GM19043 (cell line): Measurements from ENCODE around the gene EIF2D.
"Not testable (repeated sequence)": the region's sequence is repeated elsewhere in the genome, so short reads cannot be mapped to it uniquely, and the experiment has no call there.

Experiments
- ATAC-seq: cut with Tn5 transposase; IDR thresholded peaks from one replicate; pipeline ENCODE4 v1.9.1; 2021; ENCODE audit warnings: low read depth; ENCODE audit not compliant: unreplicated experiment

Gene EIF2D

DNA sequence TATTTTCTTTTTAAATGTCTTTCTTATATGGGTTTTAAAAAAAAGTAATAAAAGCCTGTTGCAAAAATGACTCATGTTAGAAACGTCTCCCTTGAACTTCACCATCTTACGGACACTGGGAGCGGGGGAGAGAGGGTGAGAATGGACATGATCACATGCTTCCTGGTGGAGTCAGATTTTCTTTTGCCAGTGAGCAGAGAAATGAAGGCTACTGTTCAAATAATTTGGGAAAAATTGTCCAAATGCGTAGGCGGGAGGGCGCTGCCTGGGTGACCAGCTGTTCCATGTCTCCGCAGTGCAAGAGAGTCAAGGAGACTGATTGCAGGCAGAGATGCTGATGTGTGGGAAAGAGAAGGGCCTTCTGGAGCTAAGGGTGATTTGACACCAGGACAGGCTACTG is 23.1 kb downstream of the EIF2D start:
- no peak for ATAC-seq

DNA sequence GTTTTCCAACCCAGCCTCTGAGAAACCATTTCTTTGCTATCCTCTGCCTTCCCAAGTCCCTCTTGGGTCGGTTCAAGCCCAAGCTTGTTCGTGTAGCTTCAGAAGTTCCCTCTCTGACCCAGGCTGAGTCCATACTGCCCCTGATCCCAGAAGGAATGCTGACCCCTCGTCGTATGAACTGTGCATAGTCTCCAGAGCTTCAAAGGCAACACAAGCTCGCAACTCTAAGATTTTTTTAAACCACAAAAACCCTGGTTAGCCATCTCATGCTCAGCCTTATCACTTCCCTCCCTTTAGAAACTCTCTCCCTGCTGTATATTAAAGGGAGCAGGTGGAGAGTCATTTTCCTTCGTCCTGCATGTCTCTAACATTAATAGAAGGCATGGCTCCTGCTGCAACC is 23.8 kb downstream of the EIF2D start:
- no peak for ATAC-seq

DNA sequence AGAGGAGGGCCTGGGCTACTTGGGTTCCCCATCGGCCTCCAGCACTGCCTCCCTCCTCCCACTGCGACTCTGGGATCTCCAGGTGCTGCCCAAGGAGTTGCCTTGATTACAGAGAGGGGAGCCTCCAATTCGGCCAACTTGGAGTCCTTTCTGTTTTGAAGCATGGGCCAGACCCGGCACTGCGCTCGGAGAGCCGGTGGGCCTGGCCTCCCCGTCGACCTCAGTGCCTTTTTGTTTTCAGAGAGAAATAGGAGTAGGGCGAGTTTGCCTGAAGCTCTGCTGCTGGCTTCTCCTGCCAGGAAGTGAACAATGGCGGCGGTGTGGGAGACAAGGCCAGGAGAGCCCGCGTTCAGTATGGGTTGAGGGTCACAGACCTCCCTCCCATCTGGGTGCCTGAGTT is 24.4 kb downstream of the EIF2D start:
- ATAC-seq = no peak

DNA sequence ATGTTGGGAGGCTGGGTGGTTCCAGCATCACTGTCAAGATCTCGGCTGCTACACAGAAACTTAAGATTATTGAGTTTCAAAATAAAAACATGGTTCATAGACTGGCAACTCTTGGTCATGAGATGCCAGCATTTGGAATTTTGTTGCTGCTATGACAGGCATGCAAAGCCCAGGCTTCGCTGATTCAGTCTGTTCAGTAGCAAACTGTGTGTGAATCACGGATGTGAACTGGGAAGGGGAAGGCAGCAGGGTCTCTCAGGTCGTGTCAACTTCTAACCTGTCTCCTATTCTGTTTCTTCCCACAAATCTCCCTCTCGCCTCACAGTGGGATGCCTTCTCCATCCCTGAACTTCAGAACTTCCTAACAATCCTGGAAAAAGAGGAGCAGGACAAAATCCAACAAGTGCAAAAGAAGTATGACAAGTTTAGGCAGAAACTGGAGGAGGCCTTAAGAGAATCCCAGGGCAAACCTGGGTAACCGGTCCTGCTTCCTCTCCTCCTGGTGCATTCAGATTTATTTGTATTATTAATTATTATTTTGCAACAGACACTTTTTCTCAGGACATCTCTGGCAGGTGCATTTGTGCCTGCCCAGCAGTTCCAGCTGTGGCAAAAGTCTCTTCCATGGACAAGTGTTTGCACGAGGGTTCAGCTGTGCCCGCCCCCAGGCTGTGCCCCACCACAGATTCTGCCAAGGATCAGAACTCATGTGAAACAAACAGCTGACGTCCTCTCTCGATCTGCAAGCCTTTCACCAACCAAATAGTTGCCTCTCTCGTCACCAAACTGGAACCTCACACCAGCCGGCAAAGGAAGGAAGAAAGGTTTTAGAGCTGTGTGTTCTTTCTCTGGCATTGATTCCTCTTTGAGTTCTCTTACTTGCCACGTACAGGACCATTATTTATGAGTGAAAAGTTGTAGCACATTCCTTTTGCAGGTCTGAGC is 25.5 kb downstream of the EIF2D start:
- ATAC-seq = no peak

DNA sequence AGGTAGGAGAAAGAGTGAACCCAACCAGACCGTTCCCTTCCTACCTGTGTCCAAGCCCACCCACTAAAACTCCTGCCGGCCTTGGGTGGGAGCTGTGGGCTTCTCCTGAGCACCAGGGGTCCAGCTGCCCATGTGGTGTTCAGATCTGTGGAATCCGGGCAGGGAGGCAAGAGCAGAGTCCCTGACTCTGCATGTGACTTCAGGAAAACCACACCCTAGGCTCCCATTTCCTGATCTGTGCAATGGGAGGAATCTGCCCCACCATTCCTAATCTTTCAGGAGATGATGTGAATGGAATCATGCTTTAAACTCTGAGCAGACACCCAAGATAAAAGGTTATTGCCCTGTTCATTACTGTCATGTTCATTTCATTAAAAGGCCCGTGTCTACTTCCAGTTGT is 27.6 kb downstream of the EIF2D start:
- no peak for ATAC-seq

DNA sequence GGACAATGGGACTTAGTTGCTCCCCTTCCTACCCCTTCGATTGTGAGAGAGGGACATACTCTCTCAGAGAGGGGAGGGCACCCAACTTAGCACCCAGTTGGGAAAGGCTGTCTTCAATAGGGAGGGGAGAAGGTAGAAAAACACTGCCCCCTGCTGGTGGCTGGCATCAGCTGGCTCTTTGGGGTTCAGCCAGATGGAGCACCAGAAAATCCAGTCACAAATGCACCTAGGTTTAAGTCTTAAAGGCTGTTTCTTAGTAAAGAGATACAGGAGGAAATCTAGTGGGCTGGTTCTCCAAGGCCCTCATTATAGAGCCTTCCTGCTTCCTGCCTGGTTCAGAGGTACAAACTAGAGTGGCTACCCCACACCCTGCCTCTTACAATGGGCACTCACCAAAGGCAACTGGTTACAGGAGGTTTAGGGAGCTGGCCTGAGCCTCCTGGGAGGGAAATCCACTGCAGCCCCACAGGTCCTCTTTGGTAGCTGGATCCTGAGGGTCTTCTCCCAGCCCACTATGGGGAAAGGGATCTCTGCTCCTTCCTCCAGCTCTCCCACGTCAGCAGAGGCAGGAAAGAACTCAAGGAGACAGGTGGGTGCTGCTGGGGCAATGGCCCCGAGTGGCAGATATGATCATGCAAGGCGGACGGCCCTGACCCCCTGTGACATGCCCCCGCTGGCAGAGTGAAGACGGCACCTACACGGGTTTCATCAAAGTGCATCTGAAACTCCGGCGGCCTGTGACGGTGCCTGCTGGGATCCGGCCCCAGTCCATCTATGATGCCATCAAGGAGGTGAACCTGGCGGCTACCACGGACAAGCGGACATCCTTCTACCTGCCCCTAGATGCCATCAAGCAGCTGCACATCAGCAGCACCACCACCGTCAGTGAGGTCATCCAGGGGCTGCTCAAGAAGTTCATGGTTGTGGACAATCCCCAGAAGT is 28.3 kb downstream of the EIF2D start:
- ATAC-seq = no peak

DNA sequence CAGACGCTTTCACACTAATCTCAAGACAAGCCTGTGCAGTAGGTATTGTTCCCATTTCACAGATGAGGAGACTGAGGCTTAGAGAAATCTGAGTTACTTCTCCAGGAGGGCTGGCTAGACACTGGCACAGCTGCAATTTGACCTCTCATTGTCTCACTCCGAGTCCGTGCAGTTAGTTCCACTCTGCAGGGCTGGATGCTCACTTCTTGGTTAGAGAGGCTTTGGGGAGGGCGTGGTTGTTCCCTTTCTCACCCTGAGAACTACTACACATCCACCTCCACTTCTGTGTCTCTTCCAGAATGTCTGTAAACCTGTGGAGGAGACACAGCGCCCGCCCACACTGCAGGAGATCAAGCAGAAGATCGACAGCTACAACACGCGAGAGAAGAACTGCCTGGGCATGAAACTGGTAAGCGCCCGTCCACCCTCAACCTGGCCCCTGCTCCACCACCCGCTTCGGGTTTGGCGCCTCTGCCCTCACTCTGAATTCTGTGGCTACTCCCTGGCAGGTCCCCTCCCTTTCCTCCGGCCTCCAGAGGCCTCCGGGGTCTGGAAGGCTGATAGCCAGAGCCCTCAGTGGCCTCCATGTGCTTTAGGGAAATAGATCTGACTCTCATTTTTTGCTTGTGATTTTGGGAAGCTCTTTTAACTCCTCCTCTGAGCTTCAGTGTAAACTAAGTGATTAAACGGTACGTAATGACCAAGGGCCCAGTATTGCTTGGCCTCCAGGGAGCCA is 29.1 kb downstream of the EIF2D start:
- ATAC-seq = no peak

DNA sequence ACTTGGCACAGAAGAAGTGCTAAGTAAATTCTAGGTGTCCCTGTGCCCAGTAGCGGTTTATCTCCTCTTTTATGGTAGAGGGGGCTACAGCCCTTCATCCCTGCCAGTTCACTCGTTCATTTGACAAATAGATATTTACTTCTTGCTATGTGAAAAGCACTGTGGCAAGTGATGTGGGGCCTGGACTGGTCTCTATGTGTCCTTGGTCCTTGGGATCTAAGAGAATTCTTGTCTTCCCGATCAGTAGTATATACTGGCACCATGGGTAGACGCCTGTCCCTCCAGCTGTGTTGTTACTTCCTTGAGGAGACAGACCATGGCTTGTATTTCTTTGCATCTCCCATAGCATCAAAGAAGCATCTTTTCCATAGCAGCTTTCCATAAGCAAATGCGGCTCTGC is 29.7 kb downstream of the EIF2D start:
- no peak for ATAC-seq

DNA sequence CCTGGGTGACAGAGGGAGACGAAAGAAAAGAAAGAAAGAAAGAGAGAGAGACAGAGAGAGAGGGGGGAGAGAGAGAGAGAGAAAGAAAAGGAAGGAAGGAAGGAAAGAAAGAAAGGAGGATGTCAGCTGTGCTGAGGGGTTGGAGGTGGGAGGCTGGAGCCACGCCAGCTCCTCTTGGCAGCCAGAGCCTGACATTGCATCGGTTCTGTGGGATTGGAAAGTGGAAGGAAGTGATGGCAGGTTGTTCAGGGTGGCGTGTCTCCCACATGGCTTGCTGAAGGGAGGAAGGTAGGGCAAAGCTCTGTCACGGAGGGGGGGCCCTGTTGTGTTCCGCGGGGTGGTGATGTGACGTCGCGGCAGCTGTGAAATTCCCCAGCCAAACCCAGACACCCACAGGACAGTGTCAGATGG is 30.7 kb downstream of the EIF2D start:
- ATAC-seq = no peak

DNA sequence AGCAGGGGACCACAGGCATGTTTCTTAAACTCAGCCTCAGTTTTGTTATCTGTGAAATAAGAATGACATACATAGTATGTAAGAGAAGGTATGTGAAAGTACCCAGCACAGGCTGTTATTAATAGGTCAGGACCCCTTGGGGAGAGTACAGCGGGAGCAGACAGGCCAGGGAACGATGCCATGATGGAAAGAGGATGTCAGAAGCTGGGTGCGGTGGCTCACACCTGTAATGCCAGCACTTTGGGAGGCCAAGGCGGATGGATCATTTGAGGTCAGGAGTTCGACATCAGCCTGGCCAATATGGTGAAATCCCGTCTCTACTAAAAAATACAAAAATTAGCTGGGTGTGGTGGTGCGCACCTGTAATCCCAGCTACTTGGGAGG is 31.2 kb downstream of the EIF2D start:
- ATAC-seq = not testable (repeated sequence)

DNA sequence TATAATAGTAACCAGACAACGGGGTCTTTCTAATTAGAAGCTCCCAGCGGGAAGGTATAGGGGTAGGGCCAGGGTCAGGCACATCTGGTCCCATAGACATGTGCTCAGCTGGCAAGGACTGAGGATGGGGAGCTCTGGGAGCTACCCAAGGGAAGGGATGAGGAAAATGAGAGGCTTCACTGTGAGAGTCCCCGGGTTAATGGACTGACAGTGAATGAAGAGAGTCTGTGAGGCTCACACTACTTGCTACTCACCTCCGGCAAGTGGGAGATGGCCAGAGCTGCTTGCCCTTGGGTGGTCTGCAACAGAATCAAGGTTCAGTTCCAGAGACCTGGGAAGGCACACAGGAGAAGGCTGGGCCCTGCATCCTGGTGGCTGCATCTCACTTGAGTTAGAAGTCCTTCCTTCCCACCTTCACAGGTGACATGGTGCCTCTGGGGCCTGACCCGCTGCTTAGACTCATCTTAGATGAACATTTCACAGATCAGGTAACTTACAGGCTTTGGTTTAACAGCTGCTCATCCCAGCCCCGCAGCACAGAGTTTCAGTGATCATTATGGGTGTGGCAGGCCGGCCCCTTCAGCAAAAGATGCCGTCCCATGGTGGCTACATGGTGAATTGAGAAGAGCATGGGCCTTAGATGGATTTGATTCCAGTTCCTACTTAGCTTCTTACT is 31.7 kb downstream of the EIF2D start:
- no peak for ATAC-seq

DNA sequence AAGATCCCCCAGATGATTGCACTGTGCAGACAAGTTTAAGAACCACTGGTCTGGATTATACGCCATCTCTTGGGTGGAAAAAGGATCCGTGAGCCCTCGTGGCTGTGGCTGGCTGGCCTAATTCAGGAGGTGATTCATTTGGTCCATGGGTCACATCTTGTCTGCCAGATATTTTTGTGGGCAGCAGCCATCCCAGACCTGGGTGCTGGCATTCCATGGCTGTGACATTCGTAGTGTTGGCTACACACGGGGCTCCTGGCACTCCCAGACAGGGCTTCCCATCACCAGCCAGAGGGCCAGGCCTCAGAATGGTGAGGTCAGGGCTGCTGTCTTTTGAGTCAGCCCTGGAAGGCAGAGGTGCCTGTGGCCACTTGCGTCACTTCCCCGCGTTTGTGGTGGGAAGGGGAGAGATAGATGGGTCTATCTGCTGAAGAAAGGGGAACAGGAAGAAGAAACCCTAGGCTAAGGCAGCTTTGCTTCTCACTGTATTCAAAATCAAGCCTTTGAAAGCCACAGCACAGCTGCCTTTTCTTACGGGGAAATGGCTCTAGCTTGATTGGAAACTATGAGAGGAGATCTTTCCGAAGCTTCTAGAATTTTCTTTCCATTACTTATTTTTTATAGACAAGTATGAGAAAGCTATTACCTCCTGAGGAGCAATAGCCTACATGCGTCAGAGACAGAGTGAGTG is 32.4 kb downstream of the EIF2D start:
- peak; percentile 84 for ATAC-seq

DNA sequence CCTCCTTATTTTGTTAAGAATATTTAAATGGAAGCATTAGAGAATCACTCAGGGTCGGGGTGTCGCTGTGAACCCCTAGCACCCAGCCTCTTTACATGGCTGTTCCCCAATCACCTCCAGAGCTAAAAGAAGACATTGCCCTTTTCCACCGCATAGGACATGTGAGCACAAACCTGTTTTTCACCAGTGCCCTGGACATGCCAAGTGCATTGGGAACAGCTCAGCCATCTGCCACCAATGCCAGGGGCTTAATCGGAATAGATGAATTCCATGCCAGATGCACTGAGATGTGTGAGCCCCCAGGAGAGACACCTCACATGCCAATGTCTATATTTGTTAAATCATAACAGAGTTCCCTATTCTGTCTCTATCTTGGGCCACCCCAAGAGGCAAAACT is 33.3 kb downstream of the EIF2D start:
- ATAC-seq = no peak

DNA sequence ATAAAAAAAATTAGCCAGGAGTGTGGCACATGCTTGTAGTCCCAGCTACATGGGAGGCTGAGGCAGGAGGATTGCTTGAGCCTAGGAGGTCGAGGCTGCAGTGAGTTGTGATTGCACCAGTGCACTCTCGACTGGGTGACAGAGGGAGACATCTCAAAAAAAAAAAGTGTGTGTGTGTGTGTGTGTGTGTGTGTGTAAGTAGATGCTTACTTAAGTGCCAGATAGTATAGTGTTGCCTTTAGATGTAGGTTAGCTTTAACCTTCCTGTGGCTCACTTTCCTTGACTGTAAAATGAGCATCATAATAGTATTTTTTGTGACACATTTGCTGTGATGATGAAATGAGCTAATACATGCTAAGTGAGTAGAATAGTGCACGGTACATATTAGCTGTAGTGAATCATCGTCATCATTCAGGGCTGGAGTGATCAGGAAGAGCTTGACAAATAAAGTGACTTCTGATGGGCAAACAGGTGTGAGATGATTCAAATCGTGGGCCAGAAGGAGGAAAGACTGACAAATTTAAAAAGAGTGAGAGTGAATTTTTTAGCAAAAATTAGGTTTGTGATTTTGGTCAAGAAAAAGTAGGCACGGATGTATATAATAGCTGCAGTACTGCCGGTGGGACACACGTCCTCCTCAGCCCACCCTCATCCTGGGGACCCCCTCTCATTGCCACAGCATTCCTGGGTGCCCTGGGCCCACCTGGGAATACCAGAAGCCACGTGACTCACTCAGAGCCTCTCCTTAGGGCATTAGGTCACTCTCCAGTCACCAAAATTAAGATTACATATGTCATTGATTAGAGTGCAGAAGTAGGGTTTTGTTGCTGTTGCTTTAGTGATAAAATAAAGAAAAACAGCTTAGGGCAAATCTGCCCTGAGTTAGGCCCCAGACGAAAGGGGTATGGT is 33.9 kb downstream of the EIF2D start:
- ATAC-seq = no peak

DNA sequence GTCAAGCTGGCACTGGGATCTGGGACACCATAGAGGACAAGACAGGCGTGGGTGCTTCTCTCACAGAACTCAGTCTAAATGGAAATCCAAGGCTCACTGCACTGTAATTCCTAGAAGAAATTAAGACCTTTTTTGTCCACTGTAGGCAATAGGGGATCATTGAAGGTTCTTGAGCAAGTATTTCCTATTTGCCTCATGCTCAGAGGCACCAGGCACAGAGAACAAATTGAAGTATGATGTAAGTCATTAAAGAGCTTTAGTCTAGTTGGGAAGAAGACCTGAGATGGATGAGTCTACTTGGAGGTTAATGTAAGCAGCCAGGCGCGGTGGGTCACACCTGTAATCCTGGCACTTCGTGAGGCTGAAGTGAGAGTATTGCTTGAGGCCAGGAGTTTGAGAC is 34.6 kb downstream of the EIF2D start:
- ATAC-seq = no peak

DNA sequence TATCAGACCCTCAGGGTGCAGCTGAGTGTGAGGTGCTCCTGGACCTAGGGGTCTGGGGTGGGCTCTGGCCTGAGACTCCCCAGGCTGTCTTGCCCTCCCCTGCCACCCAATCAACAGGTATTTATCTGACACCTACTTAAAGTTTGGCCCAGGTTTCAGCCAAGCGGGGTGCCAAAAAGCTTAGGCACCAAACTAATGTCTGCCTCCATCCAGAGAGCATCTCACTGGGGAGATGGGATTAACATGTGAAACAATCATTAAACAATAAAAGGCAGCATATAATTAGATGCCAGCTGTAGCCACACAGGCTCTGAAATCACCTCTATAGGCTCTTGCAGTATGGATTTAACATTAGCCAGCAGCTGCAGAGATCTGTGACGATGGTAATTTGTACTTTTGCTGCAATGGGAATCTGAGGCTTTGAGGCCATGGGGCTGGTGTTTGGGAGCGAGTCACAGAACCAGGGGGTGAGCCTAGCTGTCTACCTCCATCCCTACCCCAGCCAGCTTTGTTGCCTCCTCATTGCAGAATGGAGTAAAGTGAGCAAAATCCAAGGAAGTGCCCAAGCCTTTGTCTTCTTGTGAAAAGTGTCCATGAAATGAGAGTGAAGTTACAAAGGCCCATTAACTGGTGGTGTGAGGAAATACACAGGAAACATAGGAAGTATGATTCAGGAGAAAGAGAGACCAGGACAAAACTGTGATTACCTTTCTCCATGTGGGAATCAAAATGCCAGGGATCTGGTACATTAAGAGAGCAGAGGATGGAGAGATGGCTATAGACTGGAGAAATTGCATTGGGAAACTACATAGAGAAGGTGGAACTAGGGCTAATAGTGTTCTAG is 36.1 kb downstream of the EIF2D start:
- ATAC-seq = no peak

DNA sequence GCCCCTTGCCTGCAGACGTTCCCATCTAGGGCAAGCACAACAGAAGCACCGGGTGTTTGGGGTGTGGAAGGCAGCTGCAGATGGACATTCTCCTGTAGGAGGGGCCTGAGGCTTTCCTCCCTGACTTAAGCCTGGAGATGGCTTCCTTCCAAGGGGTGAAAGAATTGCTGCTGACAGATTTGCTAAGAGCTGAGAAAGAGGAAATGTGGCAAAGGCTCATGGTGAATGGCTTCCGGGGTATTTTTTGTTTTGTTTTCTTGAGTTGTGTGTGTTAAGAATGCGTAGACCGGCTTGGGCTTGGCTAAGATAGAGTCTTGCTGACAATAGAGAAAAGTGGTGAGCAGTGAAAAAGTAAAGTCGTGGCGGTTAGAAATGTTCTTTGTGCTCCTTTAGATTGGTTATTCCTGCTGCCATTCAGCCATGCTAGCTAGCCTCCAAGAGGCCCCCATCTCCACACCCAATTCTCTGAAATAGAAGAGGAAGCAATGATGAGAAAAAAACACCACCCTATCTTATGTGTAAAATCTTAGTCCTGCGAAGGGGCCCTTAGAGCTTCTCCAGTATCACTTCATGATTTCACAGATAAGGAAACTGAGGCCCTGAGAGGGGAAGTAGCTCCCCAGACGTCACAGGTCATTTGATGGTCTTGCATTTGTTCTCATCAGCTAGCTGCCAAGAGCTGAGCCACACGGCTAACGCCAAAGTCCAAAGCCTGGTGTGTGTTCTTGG is 36.9 kb downstream of the EIF2D start:
- no peak for ATAC-seq
